ENCODE results near the gene CCDC39. TPM values are rescaled to one million over a fixed set of nuclear protein-coding genes. Genes with fewer than 3 reads are reported as not detected.
A peak's percentile ranks its signal among the peaks of the same experiment; 100 is the strongest.
"Not testable (repeated sequence)": the region's sequence is repeated elsewhere in the genome, so short reads cannot be mapped to it uniquely, and the experiment has no call there.

The CCDC39 gene
- total RNA-seq, 2 experiments from 2014 or later = not detected

- no peak overlapping the region for H3K27ac Mint-ChIP-seq
- no peaks in the 10 kb centered on the region for H3K9me3 Mint-ChIP-seq
- POLR2A ChIA-PET = no interaction called here
- CTCF ChIA-PET = no interaction called here
- H3K27me3 Mint-ChIP-seq = peaks cover 1% of the 10 kb centered on the region
- no peak overlapping the region for H3K4me3 Mint-ChIP-seq
- H3K36me3 Mint-ChIP-seq (ENCODE audit: low read depth) = no peaks in the 10 kb centered on the region
- no peaks in the 10 kb centered on the region for H3K4me1 Mint-ChIP-seq
- no peak for DNase-seq
These were observed 17.8 kb downstream of the CCDC39 start for GRCh38 chr3:180661444-180661843.

DNA sequence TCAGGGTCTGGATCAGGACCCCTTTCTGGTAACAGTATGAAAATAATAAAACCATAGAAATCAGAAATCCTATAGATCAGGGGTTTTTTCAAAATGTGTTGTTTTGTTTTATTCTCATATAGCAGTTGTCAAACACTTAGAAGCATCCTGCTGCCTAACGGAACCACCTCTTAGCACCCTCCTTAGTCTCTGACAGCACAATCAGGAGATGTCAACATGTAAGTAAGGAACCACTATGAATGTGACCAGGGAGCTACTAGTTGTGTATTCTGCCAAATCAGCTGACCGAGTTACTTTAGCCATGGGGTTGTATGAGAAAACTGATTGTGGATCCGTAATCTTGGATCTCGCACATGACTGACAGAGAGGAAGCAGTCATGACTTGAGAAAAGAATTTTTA, 22.2 kb downstream of the CCDC39 start:
- POLR2A ChIA-PET = no interaction called here
- no peak for DNase-seq
- CTCF ChIA-PET = interaction anchor here (1.3 kb wide), 1 partner anchor 56 kb away, joined by 3 read pairs; no protein-coding TSS in a partner anchor
- Mint-ChIP-seq H3K27me3 (peaks cover 9% of the 10 kb centered on the region), H3K36me3 (ENCODE audit: low read depth) (no peaks in the 10 kb centered on the region), H3K27ac (no peak overlapping the region), H3K4me3 (no peak overlapping the region), H3K4me1 (no peaks in the 10 kb centered on the region), H3K9me3 (no peaks in the 10 kb centered on the region)

GRCh38 chr3:180656406-180656805, 22.9 kb downstream of the CCDC39 start:
- Mint-ChIP-seq H3K27ac (no peak overlapping the region), H3K4me1 (no peaks in the 10 kb centered on the region), H3K36me3 (ENCODE audit: low read depth) (no peaks in the 10 kb centered on the region), H3K27me3 (peaks cover 9% of the 10 kb centered on the region), H3K4me3 (no peak overlapping the region), H3K9me3 (no peaks in the 10 kb centered on the region)
- DNase-seq = no peak
- CTCF ChIA-PET = no interaction called here
- POLR2A ChIA-PET = no interaction called here

DNA sequence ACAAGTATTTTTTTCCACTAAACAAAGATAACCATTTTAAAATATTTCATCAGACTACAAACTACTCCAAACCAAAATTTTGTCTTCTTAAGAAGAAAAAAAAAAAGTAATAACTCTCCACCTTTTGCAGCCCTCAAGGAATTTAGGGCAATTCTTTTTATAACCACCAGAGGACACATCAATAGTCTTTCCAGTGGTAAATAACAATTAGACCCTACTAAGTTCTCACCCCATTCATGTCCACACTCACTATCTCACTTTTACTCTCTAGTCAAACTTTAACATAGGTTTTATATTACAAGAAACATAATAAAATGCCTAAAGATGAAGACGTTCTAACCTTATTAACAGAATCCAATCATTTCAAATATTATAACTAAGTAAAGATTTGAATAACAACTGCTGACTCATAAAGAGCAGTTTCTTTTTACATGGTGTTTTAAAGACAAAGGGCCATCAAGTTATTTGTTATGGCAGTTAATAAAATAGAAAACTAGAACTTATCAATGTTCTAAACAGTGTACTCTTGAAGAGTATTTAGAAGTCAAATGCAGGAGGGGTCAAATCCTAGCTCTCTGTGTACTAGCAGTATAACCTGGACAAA, 33.0 kb downstream of the CCDC39 start:
- Mint-ChIP-seq H3K9me3 (no peaks in the 10 kb centered on the region), H3K36me3 (ENCODE audit: low read depth) (no peaks in the 10 kb centered on the region), H3K27ac (no peak overlapping the region), H3K4me3 (no peak overlapping the region), H3K27me3 (peaks cover 14% of the 10 kb centered on the region), H3K4me1 (no peaks in the 10 kb centered on the region)
- no peak for DNase-seq
- CTCF ChIA-PET = interaction anchor here (0.7 kb wide), 1 partner anchor 525 kb away, joined by 3 read pairs; no protein-coding TSS in a partner anchor
- POLR2A ChIA-PET = no interaction called here

DNA sequence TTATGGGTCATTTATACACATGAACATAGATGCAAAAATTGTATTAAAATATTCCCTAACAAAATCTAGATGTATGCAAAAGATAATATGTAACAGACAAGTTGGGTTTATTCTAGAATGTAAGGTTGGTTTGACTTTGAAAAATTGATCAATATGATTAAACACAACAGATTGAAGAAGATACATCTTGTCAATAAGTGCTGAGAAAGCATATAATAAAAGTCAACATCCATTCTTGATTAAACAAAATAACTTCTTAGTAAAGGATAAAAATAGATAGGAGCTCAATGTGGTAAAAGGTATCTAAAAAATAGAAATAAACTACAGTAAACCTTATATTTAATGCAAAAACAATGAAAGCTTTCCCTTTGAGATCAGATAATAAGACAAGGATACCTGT, 38.3 kb downstream of the CCDC39 start:
- H3K4me1 Mint-ChIP-seq = no peaks in the 10 kb centered on the region
- peaks cover 17% of the 10 kb centered on the region for H3K27me3 Mint-ChIP-seq
- POLR2A ChIA-PET = no interaction called here
- CTCF ChIA-PET = no interaction called here
- H3K9me3 Mint-ChIP-seq = no peaks in the 10 kb centered on the region
- no peaks in the 10 kb centered on the region for H3K36me3 Mint-ChIP-seq (ENCODE audit: low read depth)
- no peak overlapping the region for H3K4me3 Mint-ChIP-seq
- no peak overlapping the region for H3K27ac Mint-ChIP-seq
- DNase-seq = no peak

- Mint-ChIP-seq H3K4me3 (no peak overlapping the region), H3K9me3 (no peaks in the 10 kb centered on the region), H3K36me3 (ENCODE audit: low read depth) (no peaks in the 10 kb centered on the region), H3K27me3 (peaks cover 11% of the 10 kb centered on the region), H3K4me1 (no peaks in the 10 kb centered on the region), H3K27ac (no peak overlapping the region)
- ChIA-PET CTCF (no interaction called here), POLR2A (no interaction called here)
- no peak for DNase-seq
These were observed 45.6 kb downstream of the CCDC39 start for GRCh38 chr3:180633722-180634121.

GRCh38 chr3:180631317-180631716, 48.0 kb downstream of the CCDC39 start:
- Mint-ChIP-seq H3K36me3 (ENCODE audit: low read depth) (peaks cover 6% of the 10 kb centered on the region), H3K9me3 (no peaks in the 10 kb centered on the region), H3K27me3 (peaks cover 11% of the 10 kb centered on the region), H3K27ac (no peak overlapping the region), H3K4me3 (no peak overlapping the region), H3K4me1 (peaks cover 2% of the 10 kb centered on the region)
- DNase-seq = no peak
- CTCF ChIA-PET = no interaction called here
- POLR2A ChIA-PET = no interaction called here

- ChIA-PET CTCF (no interaction called here), POLR2A (no interaction called here)
- Mint-ChIP-seq H3K4me3 (no peak overlapping the region), H3K27me3 (peaks cover 11% of the 10 kb centered on the region), H3K9me3 (no peaks in the 10 kb centered on the region), H3K4me1 (peaks cover 4% of the 10 kb centered on the region), H3K36me3 (ENCODE audit: low read depth) (peaks cover 14% of the 10 kb centered on the region), H3K27ac (no peak overlapping the region)
- DNase-seq = no peak
These were observed 48.9 kb downstream of the CCDC39 start for GRCh38 chr3:180630371-180630770.

- ChIA-PET CTCF (no interaction called here), POLR2A (no interaction called here)
- Mint-ChIP-seq H3K27ac (no peak overlapping the region), H3K9me3 (peaks cover 3% of the 10 kb centered on the region), H3K36me3 (ENCODE audit: low read depth) (peaks cover 47% of the 10 kb centered on the region), H3K4me3 (no peak overlapping the region), H3K27me3 (no peaks in the 10 kb centered on the region), H3K4me1 (peaks cover 16% of the 10 kb centered on the region)
- DNase-seq = no peak
These were observed 52.4 kb downstream of the CCDC39 start for GRCh38 chr3:180626844-180627243.

- Mint-ChIP-seq H3K27me3 (no peaks in the 10 kb centered on the region), H3K27ac (peak overlapping the region; percentile 65), H3K36me3 (ENCODE audit: low read depth) (peaks cover 61% of the 10 kb centered on the region), H3K4me1 (peaks cover 16% of the 10 kb centered on the region), H3K4me3 (no peak overlapping the region), H3K9me3 (peaks cover 3% of the 10 kb centered on the region)
- ChIA-PET CTCF (no interaction called here), POLR2A (no interaction called here)
- no peak for DNase-seq
These were observed 54.6 kb downstream of the CCDC39 start for GRCh38 chr3:180624714-180625113.

- peaks cover under 1% of the 10 kb centered on the region for H3K9me3 Mint-ChIP-seq
- no peak overlapping the region for H3K27ac Mint-ChIP-seq
- H3K4me1 Mint-ChIP-seq = peaks cover 5% of the 10 kb centered on the region
- DNase-seq = no peak
- no peak overlapping the region for H3K4me3 Mint-ChIP-seq
- CTCF ChIA-PET = no interaction called here
- no peaks in the 10 kb centered on the region for H3K27me3 Mint-ChIP-seq
- POLR2A ChIA-PET = no interaction called here
- H3K36me3 Mint-ChIP-seq (ENCODE audit: low read depth) = peaks cover 60% of the 10 kb centered on the region
These were observed 59.6 kb downstream of the CCDC39 start for GRCh38 chr3:180619723-180620122.

- H3K4me3 Mint-ChIP-seq, H3K9me3 Mint-ChIP-seq, H3K4me1 Mint-ChIP-seq, CTCF ChIA-PET, DNase-seq, POLR2A ChIA-PET, H3K27ac Mint-ChIP-seq, H3K27me3 Mint-ChIP-seq: not testable (repeated sequence)
- peaks cover 53% of the 10 kb centered on the region for H3K36me3 Mint-ChIP-seq (ENCODE audit: low read depth)
These were observed 60.7 kb downstream of the CCDC39 start for GRCh38 chr3:180618563-180618962.

- H3K27me3 Mint-ChIP-seq = no peaks in the 10 kb centered on the region
- H3K36me3 Mint-ChIP-seq (ENCODE audit: low read depth) = peaks cover 54% of the 10 kb centered on the region
- ChIA-PET CTCF (no interaction called here), POLR2A (interaction anchor here (1.4 kb wide), 2 partner anchors 13 to 15 kb away, joined by 3 to 5 read pairs; partner anchors contain the start of gene TTC14)
- no peak overlapping the region for H3K27ac Mint-ChIP-seq
- H3K9me3 Mint-ChIP-seq = no peaks in the 10 kb centered on the region
- H3K4me3 Mint-ChIP-seq = no peak overlapping the region
- DNase-seq = no peak
- H3K4me1 Mint-ChIP-seq = no peaks in the 10 kb centered on the region
These were observed 62.2 kb downstream of the CCDC39 start for GRCh38 chr3:180617049-180617448.

DNA sequence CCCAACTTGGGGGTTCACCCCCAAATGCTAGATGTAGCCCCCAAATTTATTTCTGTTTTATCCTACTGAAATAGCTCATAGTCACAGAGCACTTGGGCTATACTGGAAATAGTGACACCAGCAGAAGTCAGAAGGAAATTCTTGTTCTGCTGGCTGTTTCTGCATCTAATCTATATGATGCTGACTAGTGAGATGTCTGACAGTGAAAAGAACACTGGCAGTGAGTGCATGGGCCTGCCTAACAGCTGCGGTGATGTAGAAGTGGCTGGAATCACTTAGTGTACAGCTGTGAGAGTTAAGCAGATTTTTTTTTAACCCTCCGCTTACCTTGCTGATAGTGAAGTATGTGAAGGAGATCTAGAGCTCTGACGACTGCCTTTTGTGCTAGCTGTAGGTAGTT, 63.3 kb downstream of the CCDC39 start:
- Mint-ChIP-seq H3K27ac (no peak overlapping the region), H3K27me3 (no peaks in the 10 kb centered on the region), H3K9me3 (no peaks in the 10 kb centered on the region), H3K36me3 (ENCODE audit: low read depth) (peaks cover 52% of the 10 kb centered on the region), H3K4me1 (no peaks in the 10 kb centered on the region), H3K4me3 (no peak overlapping the region)
- ChIA-PET CTCF (interaction anchor here (1.1 kb wide), 1 partner anchor 13 kb away, joined by 3 read pairs; no protein-coding TSS in a partner anchor), POLR2A (interaction anchor here (2.1 kb wide), 1 partner anchor 14 kb away, joined by 15 read pairs; the partner anchor contains the start of gene TTC14)
- DNase-seq = no peak
